ENCODE measurements around the gene SELPLG. TPM values are rescaled to one million over a fixed set of nuclear protein-coding genes. Genes with fewer than 3 reads are reported as not detected.
"Not testable (repeated sequence)": the region's sequence is repeated elsewhere in the genome, so short reads cannot be mapped to it uniquely, and the experiment has no call there.

Gene SELPLG
- total and polyA plus RNA-seq, 9 donors = 1.1 to 8.4 (median 2.9) TPM

GRCh38 chr12:108619369-108620160 lies 14.1 kb downstream of the SELPLG start:
- H3K4me1 ChIP-seq (ENCODE audit: insufficient read depth) = no peaks in the 10 kb centered on the region
- WGBS, 3 donors = 76 to 83% (median 82%) methylated on average over 14 of the region's 14 CpGs

GRCh38 chr12:108618953-108619274 lies 14.8 kb downstream of the SELPLG start:
- WGBS, 3 donors = 58 to 76% (median 64%) methylated on average over 4 of the region's 4 CpGs
- H3K9me3 ChIP-seq; H3K27ac ChIP-seq; DNase-seq; H3K4me3 ChIP-seq; H3K4me1 ChIP-seq (ENCODE audit: insufficient read depth); H3K27me3 ChIP-seq; H3K36me3 ChIP-seq: not testable (repeated sequence)
- intact Hi-C loops (cut with DNase I) = loop anchor here in 2 of 4 donors (5.0 kb wide), 2 partner anchors 52 to 57 kb away; partner anchors contain the start of genes ISCU (in 1 of the 2) and SART3 (in 1 of the 2)

More at GRCh38 chr12:108619369-108620160, 14.1 kb downstream of the SELPLG start:
- TF ChIP-seq POLR2A (IDR thresholded peaks at IDR 0.05) = no peak
- no peak for TF ChIP-seq EP300 (IDR thresholded peaks at IDR 0.05)
- no peak for TF ChIP-seq CTCF (IDR thresholded peaks at IDR 0.05)
- no peak overlapping the region for H3K4me3 ChIP-seq
- intact Hi-C loops (cut with DNase I) = loop anchor here in 3 of 4 donors (2.0 to 5.0 kb wide), 3 partner anchors 52 to 57 kb away; partner anchors contain the start of genes ISCU (in 1 of the 3) and SART3 (in 1 of the 3)
- no peak for DNase-seq
- H3K27me3 ChIP-seq = no peaks in the 10 kb centered on the region
- no peaks in the 10 kb centered on the region for H3K9me3 ChIP-seq
- H3K36me3 ChIP-seq = no peaks in the 10 kb centered on the region
- no peak overlapping the region for H3K27ac ChIP-seq

- DNase-seq = peak; percentile 79 to 89 (median 86)
- H3K4me3 ChIP-seq = no peak overlapping the region
- no peaks in the 10 kb centered on the region for H3K4me1 ChIP-seq (ENCODE audit: insufficient read depth)
- H3K27me3 ChIP-seq = no peaks in the 10 kb centered on the region
- intact Hi-C loops (cut with DNase I) = loop anchor here in 2 of 4 donors (5.0 kb wide), 2 partner anchors 51 to 56 kb away; partner anchors contain the start of genes ISCU (in 1 of the 2) and SART3 (in 1 of the 2)
- H3K36me3 ChIP-seq = no peaks in the 10 kb centered on the region
- no peak overlapping the region for H3K27ac ChIP-seq
- H3K9me3 ChIP-seq = no peaks in the 10 kb centered on the region
- TF ChIP-seq EP300 (IDR thresholded peaks at IDR 0.05) (no peak), CTCF (IDR thresholded peaks at IDR 0.05) (peak; percentile 85 to 99 (median 88)), POLR2A (IDR thresholded peaks at IDR 0.05) (no peak)
- 5 to 8% (median 6%) methylated on average over 16 of the region's 16 CpGs for WGBS, 3 donors
Observed at GRCh38 chr12:108618079-108618952, 15.4 kb downstream of the SELPLG start.

- intact Hi-C loops (cut with DNase I) = loop anchor here in 3 of 4 donors (2.0 to 5.0 kb wide), 3 partner anchors 50 to 55 kb away; partner anchors contain the start of genes ISCU (in 1 of the 3) and SART3 (in 1 of the 3)
Observed at GRCh38 chr12:108616941-108617858, 16.5 kb downstream of the SELPLG start.

More at GRCh38 chr12:108616941-108617858, 16.5 kb downstream of the SELPLG start:
- Histone ChIP-seq H3K27ac (no peak overlapping the region), H3K9me3 (no peaks in the 10 kb centered on the region), H3K4me1 (ENCODE audit: insufficient read depth) (no peaks in the 10 kb centered on the region), H3K4me3 (no peak overlapping the region), H3K36me3 (no peaks in the 10 kb centered on the region), H3K27me3 (no peaks in the 10 kb centered on the region)
- 81 to 86% (median 83%) methylated on average over 14 of the region's 14 CpGs for WGBS, 3 donors
- TF ChIP-seq CTCF (IDR thresholded peaks at IDR 0.05) (no peak), EP300 (IDR thresholded peaks at IDR 0.05) (no peak), POLR2A (IDR thresholded peaks at IDR 0.05) (no peak)
- no peak for DNase-seq

Measured in ovary (tissue), 9 donors.